IMR-90 (cell line): ENCODE results near the gene GPR17. TPM values are rescaled to one million over a fixed set of nuclear protein-coding genes. Genes with fewer than 3 reads are reported as not detected.

ENCODE experiments used
- ATAC-seq: fragments of 200-7000 bp; cut with Tn5 transposase; 2 replicates; pipeline ENCODE4 v1.9.1; 2020; ENCODE audit warnings: low read depth, mild to moderate bottlenecking, moderate library complexity
- BruUV-seq: library from RNA; stranded (reverse); fragments of 400-500 nt; replicated peaks from 2 replicates; lab custom pipeline; 2021; lab: Mats Ljungman, UMichigan
- CTCF ChIA-PET: fragments of 300-600 bp; formaldehyde crosslinking; extraction: SDS; loops from one replicate; lab custom pipeline; 2021; ENCODE audit warnings: antibody characterized with exemption; lab: Yijun Ruan, JAX
- POLR2A ChIA-PET: fragments of 300-600 bp; sonication (Branson Sonifier 250); formaldehyde crosslinking; loops from one replicate; lab custom pipeline; 2022; ENCODE audit warnings: antibody characterized with exemption; ENCODE audit not compliant: unreplicated experiment; lab: Charles Lee
- DNase-seq: peaks from one replicate; pipeline ENCODE4 v3.0.0; 2013
- H2AFZ ChIP-seq: replicated peaks from 2 replicates; pipeline ENCODE3; 2013; ENCODE audit warnings: low read length, mild to moderate bottlenecking; ENCODE audit not compliant: poor library complexity
- H2AK5ac ChIP-seq: 2 replicates; pipeline ENCODE4 v1.6.1; 2013; ENCODE audit warnings: low read depth, low read length, inconsistent platforms
- H2AK9ac ChIP-seq: replicated peaks from 2 replicates; pipeline ENCODE3; 2013; ENCODE audit warnings: mild to moderate bottlenecking, low read depth, low read length, moderate library complexity; ENCODE audit not compliant: poor library complexity
- H2BK120ac ChIP-seq: 2 replicates; pipeline ENCODE4 v1.6.1; 2013; ENCODE audit warnings: low read depth, low read length, inconsistent platforms
- H2BK15ac ChIP-seq: 3 replicates; pipeline ENCODE4 v1.6.1; 2013; ENCODE audit warnings: low read depth, low read length, inconsistent platforms
- H2BK20ac ChIP-seq: 2 replicates; pipeline ENCODE4 v1.6.1; 2013; ENCODE audit warnings: low read depth, mild to moderate bottlenecking, inconsistent platforms, low read length, moderate library complexity
- H2BK5ac ChIP-seq: 2 replicates; pipeline ENCODE4 v1.6.1; 2013; ENCODE audit warnings: mild to moderate bottlenecking, low read depth, low read length, inconsistent platforms; ENCODE audit not compliant: poor library complexity, severe bottlenecking
- H3K14ac ChIP-seq: replicated peaks from 2 replicates; pipeline ENCODE4 v1.6.1; 2013; ENCODE audit warnings: low read depth, low read length, inconsistent platforms
- H3K18ac ChIP-seq: 2 replicates; pipeline ENCODE4 v1.6.1; 2013; ENCODE audit warnings: low read depth, low read length, control low read depth
- H3K23ac ChIP-seq: 2 replicates; pipeline ENCODE4 v1.6.1; 2013; ENCODE audit warnings: low read depth, low read length, inconsistent platforms
- H3K27ac ChIP-seq: 2 replicates; pipeline ENCODE4 v1.5.1; 2013; ENCODE audit warnings: mild to moderate bottlenecking, control low read depth, low read length; ENCODE audit not compliant: insufficient read depth
- H3K27me3 ChIP-seq: 2 replicates; pipeline ENCODE4 v1.6.1; 2013; ENCODE audit warnings: low read length; ENCODE audit not compliant: control insufficient read depth, insufficient read depth
- H3K36me3 ChIP-seq: 2 replicates; pipeline ENCODE4 v1.6.1; 2013; ENCODE audit warnings: low read length, mixed read lengths; ENCODE audit not compliant: control insufficient read depth, insufficient read depth
- H3K4ac ChIP-seq: 2 replicates; pipeline ENCODE4 v1.6.1; 2013; ENCODE audit warnings: low read depth, low read length, inconsistent platforms
- H3K4me1 ChIP-seq: 2 replicates; pipeline ENCODE4 v1.6.1; 2013; ENCODE audit warnings: low read length, mixed read lengths; ENCODE audit not compliant: control insufficient read depth, insufficient read depth
- H3K4me2 ChIP-seq: 2 replicates; pipeline ENCODE4 v1.6.1; 2013; ENCODE audit warnings: low read depth, mild to moderate bottlenecking, control low read depth, low read length, moderate library complexity
- H3K4me3 ChIP-seq: 2 replicates; pipeline ENCODE4 v1.5.1; 2013; ENCODE audit warnings: low read depth, mild to moderate bottlenecking, control low read depth, low read length, moderate library complexity; ENCODE audit not compliant: insufficient read depth
- H3K56ac ChIP-seq: 2 replicates; pipeline ENCODE4 v1.6.1; 2013; ENCODE audit warnings: low read length, inconsistent platforms; ENCODE audit not compliant: insufficient read depth; ENCODE audit errors: extremely low read depth
- H3K79me1 ChIP-seq, 2 experiments: 2 replicates each; pipeline ENCODE4 v1.6.1; 2013; ENCODE audit warnings: low read length in 2 of 2, inconsistent platforms in 1 of 2, low read depth in 1 of 2
- H3K9ac ChIP-seq: 2 replicates; pipeline ENCODE4 v1.6.1; 2013; ENCODE audit warnings: low read depth, low read length, control low read depth
- H3K9me1 ChIP-seq: 2 replicates; pipeline ENCODE4 v1.6.1; 2013; ENCODE audit warnings: low read length, inconsistent platforms; ENCODE audit not compliant: insufficient read depth
- H3K9me3 ChIP-seq: 2 replicates; pipeline ENCODE4 v1.6.1; 2013; ENCODE audit warnings: low read length; ENCODE audit not compliant: control insufficient read depth, insufficient read depth
- H4K20me1 ChIP-seq: 2 replicates; pipeline ENCODE4 v1.6.1; 2013; ENCODE audit warnings: low read length, inconsistent platforms; ENCODE audit not compliant: insufficient read depth
- H4K5ac ChIP-seq: 2 replicates; pipeline ENCODE4 v1.6.1; 2013; ENCODE audit warnings: mild to moderate bottlenecking, low read depth, low read length, control low read depth
- H4K8ac ChIP-seq, 2 experiments: 2 replicates each; pipeline ENCODE4 v1.6.1; 2013; ENCODE audit warnings: low read depth in 2 of 2, low read length in 2 of 2, control low read depth in 1 of 2, inconsistent platforms in 1 of 2
- H4K91ac ChIP-seq: 2 replicates; pipeline ENCODE4 v1.6.1; 2013; ENCODE audit warnings: low read depth, low read length, inconsistent platforms; ENCODE audit not compliant: insufficient read depth
- BHLHE40 ChIP-seq: fragments of 150-350 bp; IDR thresholded peaks from 2 replicates; pipeline ENCODE4 v1.6.1; 2016; ENCODE audit warnings: mild to moderate bottlenecking, low read depth, low read length
- CEBPB ChIP-seq: IDR thresholded peaks from 2 replicates; pipeline ENCODE4 v1.6.1; 2012; ENCODE audit warnings: low read depth, low read length, improper control_type of control experiment
- CHD1 ChIP-seq: IDR thresholded peaks from 2 replicates; pipeline ENCODE4 v1.6.1; 2012; ENCODE audit warnings: low read depth, low read length, improper control_type of control experiment
- MAFK ChIP-seq: IDR thresholded peaks from 2 replicates; pipeline ENCODE4 v1.6.1; 2012; ENCODE audit warnings: low read depth, low read length, improper control_type of control experiment
- MAZ ChIP-seq: IDR thresholded peaks from 2 replicates; pipeline ENCODE4 v1.6.1; 2012; ENCODE audit warnings: low read depth, mild to moderate bottlenecking, low read length, improper control_type of control experiment, moderate library complexity, borderline replicate concordance
- MXI1 ChIP-seq: IDR thresholded peaks from 2 replicates; pipeline ENCODE4 v1.6.1; 2012; ENCODE audit warnings: low read depth, mild to moderate bottlenecking, low read length, moderate library complexity, borderline replicate concordance
- NFE2L2 ChIP-seq: fragments of 150-350 bp; IDR thresholded peaks from 2 replicates; pipeline ENCODE4 v1.6.1; 2016; ENCODE audit warnings: low read depth, mild to moderate bottlenecking, low read length
- POLR2A ChIP-seq: IDR thresholded peaks from 2 replicates; pipeline ENCODE4 v1.6.1; 2012; ENCODE audit warnings: mild to moderate bottlenecking, low read depth, low read length
- RAD21 ChIP-seq: IDR thresholded peaks from 2 replicates; pipeline ENCODE4 v1.6.1; 2012; ENCODE audit warnings: low read length, improper control_type of control experiment
- RCOR1 ChIP-seq: IDR thresholded peaks from 2 replicates; pipeline ENCODE4 v1.6.1; 2012; ENCODE audit warnings: mild to moderate bottlenecking, low read length, improper control_type of control experiment; ENCODE audit not compliant: insufficient replicate concordance
- RFX5 ChIP-seq: IDR thresholded peaks from 2 replicates; pipeline ENCODE4 v1.8.0; 2012; ENCODE audit warnings: low read depth, mild to moderate bottlenecking, low read length, moderate library complexity
- SMC3 ChIP-seq: fragments of 150-350 bp; IDR thresholded peaks from 2 replicates; pipeline ENCODE4 v1.6.1; 2016; ENCODE audit warnings: low read depth, mild to moderate bottlenecking, antibody characterized with exemption, low read length, moderate library complexity
- WGBS, 2 experiments: methylation state at CpG; one replicate each; pipeline versions ENCODE4 v1.1.5 to v1.1.7; 2013; ENCODE audit warnings: missing lambda C conversion rate in 2 of 2; ENCODE audit not compliant: insufficient read length in 1 of 2; ENCODE audit errors: extremely low coverage in 2 of 2; 5-methylcytosine and 5-hydroxymethylcytosine counted together
- dilution Hi-C: fragments of 300-500 bp; cut with HindIII; formaldehyde crosslinking; loops from one replicate; pipeline ENCODE4 v1.14.3; 2018; ENCODE audit warnings: low sequenced_read_pairs; ENCODE audit not compliant: unreplicated experiment
- in situ Hi-C: fragments of 300-500 bp; cut with MboI; formaldehyde crosslinking; loops from 3 replicates; pipeline ENCODE4 v1.14.3; 2019; ENCODE audit warnings: low sequenced_read_pairs, inconsistent platforms, mixed read lengths
- intact Hi-C: fragments of 100-400 bp; cut with micrococcal nuclease; formaldehyde crosslinking; loops from 2 replicates; pipeline ENCODE4 v1.10.0; 2022
- polyA plus RNA-seq, 3 experiments: library from polyadenylated mRNA; depleted of rRNA; stranded (reverse); fragments of >200 nt; gene quantifications; 2 replicates each; pipeline ENCODE4 v1.2.3, GENCODE V29; 2012; ENCODE audit warnings: low replicate concordance in 1 of 3
- total RNA-seq: library from RNA; depleted of rRNA; stranded (reverse); fragments of >200 nt; gene quantifications from 2 replicates; pipeline ENCODE4 v1.2.3, GENCODE V29; 2012
- TF ChIP-seq, protein P1 (sequence below): conservative IDR thresholded peaks from 2 replicates; pipeline ENCODE4 v1.5.1; 2012; ENCODE audit warnings: mild to moderate bottlenecking, low read depth, low read length, improper control_type of control experiment
- TF ChIP-seq, protein P2 (sequence below): fragments of 150-350 bp; IDR thresholded peaks from 2 replicates; pipeline ENCODE4 v1.6.1; 2017; ENCODE audit warnings: mild to moderate bottlenecking, antibody characterized with exemption, low read length, low read depth
- TF ChIP-seq, protein P3 (sequence below): fragments of 150-350 bp; IDR thresholded peaks from 2 replicates; pipeline ENCODE4 v1.6.1; 2016; ENCODE audit warnings: low read depth, mild to moderate bottlenecking, low read length, moderate library complexity, borderline replicate concordance

The GPR17 gene
- total and polyA plus RNA-seq, 2 of the 4 experiments (the other 2 are of a cell fraction): not detected

DNA sequence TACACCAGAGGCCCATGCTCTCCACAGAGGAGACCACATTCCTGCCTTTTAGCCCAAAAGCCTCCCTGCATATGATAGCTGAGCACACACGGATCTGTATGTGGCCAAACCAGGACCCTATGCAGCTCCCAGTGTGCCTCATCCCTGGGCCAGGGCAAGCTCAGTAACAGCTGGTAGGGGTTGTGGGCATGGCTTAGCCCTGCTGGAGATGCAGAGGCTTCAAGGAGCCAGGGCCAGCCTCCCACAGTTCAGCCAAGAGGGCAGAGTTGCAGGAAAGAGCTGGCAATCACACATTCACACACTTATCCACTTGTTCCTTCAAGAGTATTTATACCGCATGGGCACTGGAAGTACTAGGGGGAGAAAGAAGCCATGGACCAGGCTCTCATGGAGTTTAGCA lies 31.0 kb downstream of the GPR17 start (continued):
- TF ChIP-seq, protein P1, sequence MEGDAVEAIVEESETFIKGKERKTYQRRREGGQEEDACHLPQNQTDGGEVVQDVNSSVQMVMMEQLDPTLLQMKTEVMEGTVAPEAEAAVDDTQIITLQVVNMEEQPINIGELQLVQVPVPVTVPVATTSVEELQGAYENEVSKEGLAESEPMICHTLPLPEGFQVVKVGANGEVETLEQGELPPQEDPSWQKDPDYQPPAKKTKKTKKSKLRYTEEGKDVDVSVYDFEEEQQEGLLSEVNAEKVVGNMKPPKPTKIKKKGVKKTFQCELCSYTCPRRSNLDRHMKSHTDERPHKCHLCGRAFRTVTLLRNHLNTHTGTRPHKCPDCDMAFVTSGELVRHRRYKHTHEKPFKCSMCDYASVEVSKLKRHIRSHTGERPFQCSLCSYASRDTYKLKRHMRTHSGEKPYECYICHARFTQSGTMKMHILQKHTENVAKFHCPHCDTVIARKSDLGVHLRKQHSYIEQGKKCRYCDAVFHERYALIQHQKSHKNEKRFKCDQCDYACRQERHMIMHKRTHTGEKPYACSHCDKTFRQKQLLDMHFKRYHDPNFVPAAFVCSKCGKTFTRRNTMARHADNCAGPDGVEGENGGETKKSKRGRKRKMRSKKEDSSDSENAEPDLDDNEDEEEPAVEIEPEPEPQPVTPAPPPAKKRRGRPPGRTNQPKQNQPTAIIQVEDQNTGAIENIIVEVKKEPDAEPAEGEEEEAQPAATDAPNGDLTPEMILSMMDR: no peak
- TF ChIP-seq SMC3: no peak
- TF ChIP-seq RAD21: no peak
- no peak for TF ChIP-seq BHLHE40
- no peak for TF ChIP-seq RFX5

DNA sequence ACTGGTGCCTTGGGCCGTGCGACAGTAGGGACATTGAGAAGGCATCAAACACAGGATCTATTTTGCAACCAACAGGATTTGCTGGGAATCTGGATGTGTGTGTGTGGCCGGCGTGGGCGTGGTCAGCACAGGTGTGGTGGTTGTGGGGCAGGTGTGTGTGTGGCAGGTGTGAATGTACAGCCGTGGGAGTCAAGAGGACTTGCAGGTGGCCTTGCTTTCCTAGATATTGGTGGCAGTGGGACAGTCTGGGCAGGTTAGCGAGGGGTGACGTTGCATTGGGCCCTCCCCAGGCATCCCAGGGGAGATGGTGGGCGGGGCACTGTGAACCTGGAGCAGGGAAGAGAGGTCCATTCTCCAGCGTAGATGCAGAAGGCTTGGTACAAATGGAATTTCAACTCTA lies 32.6 kb downstream of the GPR17 start:
- H4K20me1 ChIP-seq: peaks cover 3% of the 10 kb centered on the region
- H4K5ac ChIP-seq: no peak overlapping the region
- H3K9me3 ChIP-seq: no peaks in the 10 kb centered on the region
- H3K9ac ChIP-seq: no peak overlapping the region
- peaks cover 22% of the 10 kb centered on the region for H3K27me3 ChIP-seq
- no peak overlapping the region for H3K4me3 ChIP-seq
- in situ Hi-C loops (no loop called here), dilution Hi-C loops (no loop called here), intact Hi-C loops (no loop called here)
- H3K4me2 ChIP-seq: no peak overlapping the region
- H3K27ac ChIP-seq: no peak overlapping the region
- ChIA-PET CTCF (no interaction called here), POLR2A (no interaction called here)
- H2BK15ac ChIP-seq: no peak overlapping the region
- no peak overlapping the region for H4K91ac ChIP-seq
- no peak overlapping the region for H4K8ac ChIP-seq
- H3K4ac ChIP-seq: no peak overlapping the region
- peaks cover 6 to 11% of the 10 kb centered on the region in 2 experiments; a peak in 3 of 4 replicates for H3K79me1 ChIP-seq
- BruUV-seq: no TSS peak
- no peak overlapping the region for H3K23ac ChIP-seq
- H3K4me1 ChIP-seq: peaks cover 5% of the 10 kb centered on the region; the same call in 1 of the 2 replicates
- H2AK9ac ChIP-seq: no peak overlapping the region
- no peak overlapping the region for H2BK20ac ChIP-seq
- no peak overlapping the region for H2BK120ac ChIP-seq
- WGBS, 2 experiments: 72% methylated on average over 2 of the region's 10 CpGs; no CpG with 5 or more reads in 1 of the 2 experiments
- DNase-seq (no peak), ATAC-seq (no peak)
- H2AK5ac ChIP-seq: peak overlapping the region; percentile 45; the same call in 1 of the 2 replicates
- H3K14ac ChIP-seq: no peak overlapping the region
- no peaks in the 10 kb centered on the region for H3K36me3 ChIP-seq
- H2AFZ ChIP-seq: no peak overlapping the region
- no peak overlapping the region for H2BK5ac ChIP-seq
- no peak overlapping the region for H3K18ac ChIP-seq
- no peak overlapping the region for H3K56ac ChIP-seq
- H3K9me1 ChIP-seq: 0 out of 2 replicates have a peak, but pooled peaks cover 6% of the 10 kb centered on the region
- no peak for TF ChIP-seq CEBPB
- TF ChIP-seq CHD1: no peak
- TF ChIP-seq MXI1: no peak
- TF ChIP-seq, protein P2, sequence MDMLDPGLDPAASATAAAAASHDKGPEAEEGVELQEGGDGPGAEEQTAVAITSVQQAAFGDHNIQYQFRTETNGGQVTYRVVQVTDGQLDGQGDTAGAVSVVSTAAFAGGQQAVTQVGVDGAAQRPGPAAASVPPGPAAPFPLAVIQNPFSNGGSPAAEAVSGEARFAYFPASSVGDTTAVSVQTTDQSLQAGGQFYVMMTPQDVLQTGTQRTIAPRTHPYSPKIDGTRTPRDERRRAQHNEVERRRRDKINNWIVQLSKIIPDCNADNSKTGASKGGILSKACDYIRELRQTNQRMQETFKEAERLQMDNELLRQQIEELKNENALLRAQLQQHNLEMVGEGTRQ: no peak
- no peak for TF ChIP-seq NFE2L2
- TF ChIP-seq RAD21: no peak
- no peak for TF ChIP-seq POLR2A
- TF ChIP-seq, protein P3, sequence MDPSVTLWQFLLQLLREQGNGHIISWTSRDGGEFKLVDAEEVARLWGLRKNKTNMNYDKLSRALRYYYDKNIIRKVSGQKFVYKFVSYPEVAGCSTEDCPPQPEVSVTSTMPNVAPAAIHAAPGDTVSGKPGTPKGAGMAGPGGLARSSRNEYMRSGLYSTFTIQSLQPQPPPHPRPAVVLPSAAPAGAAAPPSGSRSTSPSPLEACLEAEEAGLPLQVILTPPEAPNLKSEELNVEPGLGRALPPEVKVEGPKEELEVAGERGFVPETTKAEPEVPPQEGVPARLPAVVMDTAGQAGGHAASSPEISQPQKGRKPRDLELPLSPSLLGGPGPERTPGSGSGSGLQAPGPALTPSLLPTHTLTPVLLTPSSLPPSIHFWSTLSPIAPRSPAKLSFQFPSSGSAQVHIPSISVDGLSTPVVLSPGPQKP: no peak
- no peak for TF ChIP-seq MAFK
- no peak for TF ChIP-seq MAZ
- TF ChIP-seq RCOR1: no peak
